PC-3 (cell line): ENCODE results near the gene ZDBF2.

Experiments
- CTCF ChIP-seq: fragments of 300-600 bp; sonication (generic); conservative IDR thresholded peaks from 2 replicates; pipeline ENCODE4 v1.5.1; 2017; ENCODE audit warnings: antibody characterized with exemption, low read depth, mild to moderate bottlenecking, low read length
- EZH2 ChIP-seq: fragments of 300-600 bp; sonication (generic); IDR thresholded peaks from one replicate; pipeline ENCODE4 v1.6.1; 2017; ENCODE audit warnings: antibody characterized with exemption, mild to moderate bottlenecking, low read length; ENCODE audit not compliant: unreplicated experiment
- EZH2phosphoT487 ChIP-seq: fragments of 300-600 bp; sonication (generic); IDR thresholded peaks from 2 replicates; pipeline ENCODE4 v1.6.1; 2018; ENCODE audit warnings: mild to moderate bottlenecking, antibody characterized with exemption, low read length, borderline replicate concordance

- no peak for TF ChIP-seq CTCF
- no peak for TF ChIP-seq EZH2
- no peak for TF ChIP-seq EZH2phosphoT487
Measured at GRCh38 chr2:206282746-206283145, 8.3 kb downstream of the ZDBF2 start.
